GM18909 (cell line): ENCODE measurements around the gene TEX44.

Source experiments
- ATAC-seq: cut with Tn5 transposase; IDR thresholded peaks from one replicate; pipeline ENCODE4 v1.9.1; 2021; ENCODE audit warnings: mild to moderate bottlenecking; ENCODE audit not compliant: unreplicated experiment, poor library complexity

The TEX44 gene

GRCh38 chr2:231627384-231628120 lies 34.9 kb downstream of the TEX44 start:
- no peak for ATAC-seq

DNA sequence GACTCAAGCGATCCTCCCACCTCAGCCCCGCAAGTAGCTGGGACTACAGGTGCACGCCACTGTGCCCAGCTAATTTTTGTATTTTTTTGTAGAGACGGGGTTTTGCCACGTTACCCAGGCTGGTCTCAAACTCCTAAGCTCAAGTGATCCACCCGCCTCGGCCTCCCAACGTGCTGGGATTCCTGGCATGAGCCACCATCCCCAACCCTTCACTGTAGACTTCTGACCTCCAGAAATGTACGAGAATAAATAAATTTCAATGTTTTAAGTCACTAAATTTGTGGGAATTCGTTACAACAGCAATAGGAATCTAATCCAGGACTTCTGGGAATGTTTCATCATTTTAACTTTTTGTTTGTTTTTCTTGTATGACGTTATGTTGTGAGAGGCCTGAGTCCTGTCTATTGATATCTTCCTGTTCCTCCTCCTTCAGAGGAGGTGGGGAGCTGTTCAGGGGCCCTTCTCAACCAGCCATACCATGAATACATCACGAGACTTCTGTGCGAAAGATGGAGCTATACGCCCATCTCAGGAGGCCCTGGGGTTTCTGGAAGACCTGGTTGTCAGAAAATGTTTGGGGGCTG lies 40.0 kb downstream of the TEX44 start:
- no peak for ATAC-seq

GRCh38 chr2:231633241-231633976 lies 40.7 kb downstream of the TEX44 start:
- ATAC-seq, result no peak

GRCh38 chr2:231634412-231634811 lies 41.7 kb downstream of the TEX44 start:
- no peak for ATAC-seq

GRCh38 chr2:231634951-231635875 lies 42.5 kb downstream of the TEX44 start:
- ATAC-seq, result no peak

DNA sequence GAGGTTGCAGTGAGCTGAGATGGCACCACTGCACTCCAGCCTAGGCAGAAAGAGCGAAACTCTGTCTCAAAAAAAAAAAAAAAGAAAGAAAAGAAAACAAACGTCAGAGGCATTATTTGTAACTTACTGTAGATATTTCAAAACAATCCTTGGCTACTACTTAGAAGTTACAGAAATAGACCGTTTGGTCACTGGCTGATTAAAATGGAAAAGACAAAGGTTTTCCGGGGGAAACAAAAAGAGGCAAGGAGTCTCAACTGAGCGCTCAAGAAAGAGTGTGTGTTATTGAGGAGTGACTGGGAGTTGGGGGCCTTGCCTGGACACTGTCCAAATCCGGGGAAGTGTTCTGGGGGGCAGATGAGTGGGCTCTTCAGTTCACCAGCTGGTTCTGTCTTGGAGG lies 47.6 kb downstream of the TEX44 start:
- ATAC-seq, result no peak

- no peak for ATAC-seq
These were observed 48.0 kb downstream of the TEX44 start for GRCh38 chr2:231640641-231641111.

- peak; percentile 57 for ATAC-seq
These were observed 50.2 kb downstream of the TEX44 start for GRCh38 chr2:231642631-231643494.

GRCh38 chr2:231643495-231643888 lies 50.8 kb downstream of the TEX44 start:
- no peak for ATAC-seq
